HCT116 (cell line): ENCODE measurements around the gene CCDC40.

ENCODE experiments used
- EZH2 ChIP-seq: fragments of 200-600 bp; sonication (generic); IDR thresholded peaks from 2 replicates; pipeline ENCODE4 v1.6.1; 2017; ENCODE audit warnings: antibody characterized with exemption, mixed run types
- POLR2A ChIP-seq: IDR thresholded peaks from 2 replicates; pipeline ENCODE4 v1.7.0; 2011; ENCODE audit warnings: borderline replicate concordance; ENCODE audit not compliant: insufficient read depth, insufficient read length; ENCODE audit errors: extremely low read depth
- POLR2AphosphoS5 ChIP-seq: IDR thresholded peaks from 2 replicates; pipeline ENCODE4 v1.6.1; 2011; ENCODE audit warnings: mild to moderate bottlenecking, low read depth, low read length, moderate library complexity
- SP1 ChIP-seq: IDR thresholded peaks from 2 replicates; pipeline ENCODE4 v1.6.1; 2012; ENCODE audit warnings: low read depth
- TF ChIP-seq, protein P1 (sequence below), 3 experiments: fragments of 200-600 bp in 1 of 3; sonication (generic) in 1 of 3; IDR thresholded peaks in 2 of 3; conservative IDR thresholded peaks in 1 of 3; 2 replicates each; pipeline ENCODE4 v1.5.1; 2012 to 2017; ENCODE audit warnings: low read depth in 2 of 3, low read length in 2 of 3, antibody characterized with exemption in 1 of 3, borderline replicate concordance in 1 of 3, control low read depth in 1 of 3, mild to moderate bottlenecking in 1 of 3, mixed read lengths in 1 of 3, mixed run types in 1 of 3, moderate library complexity in 1 of 3; ENCODE audit not compliant: insufficient read depth in 1 of 3

DNA sequence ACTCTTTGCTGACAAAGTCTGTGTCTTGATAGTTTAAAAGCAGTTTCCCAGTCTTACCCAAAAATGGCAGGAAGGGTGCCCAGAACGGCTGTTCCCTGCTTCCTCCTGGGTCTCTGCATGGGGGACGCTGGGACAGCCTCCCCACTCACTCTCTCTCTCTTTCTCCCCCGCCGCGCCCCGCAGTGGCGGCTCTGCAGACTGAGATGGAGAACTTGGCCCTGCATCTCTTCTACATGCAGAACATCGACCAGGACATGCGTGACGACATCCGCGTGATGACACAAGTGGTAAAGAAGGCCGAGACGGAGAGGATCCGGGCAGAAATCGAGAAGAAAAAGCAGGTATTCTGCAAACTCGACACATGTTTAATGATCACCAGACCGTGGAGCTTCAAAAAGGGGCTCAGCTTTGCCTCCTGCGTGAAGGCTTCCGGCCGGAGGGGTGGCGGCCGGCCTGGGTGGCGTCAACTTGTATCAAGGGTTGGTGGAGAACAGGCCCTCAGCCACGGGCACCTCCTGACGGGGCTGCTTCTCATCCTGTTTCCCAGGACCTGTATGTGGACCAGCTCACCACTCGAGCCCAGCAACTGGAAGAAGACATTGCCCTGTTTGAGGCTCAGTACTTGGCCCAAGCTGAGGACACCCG is 22.0 kb downstream of the CCDC40 start:
- TF ChIP-seq POLR2A (no peak), EZH2 (no peak), POLR2AphosphoS5 (no peak), SP1 (no peak)
- TF ChIP-seq, protein P1, sequence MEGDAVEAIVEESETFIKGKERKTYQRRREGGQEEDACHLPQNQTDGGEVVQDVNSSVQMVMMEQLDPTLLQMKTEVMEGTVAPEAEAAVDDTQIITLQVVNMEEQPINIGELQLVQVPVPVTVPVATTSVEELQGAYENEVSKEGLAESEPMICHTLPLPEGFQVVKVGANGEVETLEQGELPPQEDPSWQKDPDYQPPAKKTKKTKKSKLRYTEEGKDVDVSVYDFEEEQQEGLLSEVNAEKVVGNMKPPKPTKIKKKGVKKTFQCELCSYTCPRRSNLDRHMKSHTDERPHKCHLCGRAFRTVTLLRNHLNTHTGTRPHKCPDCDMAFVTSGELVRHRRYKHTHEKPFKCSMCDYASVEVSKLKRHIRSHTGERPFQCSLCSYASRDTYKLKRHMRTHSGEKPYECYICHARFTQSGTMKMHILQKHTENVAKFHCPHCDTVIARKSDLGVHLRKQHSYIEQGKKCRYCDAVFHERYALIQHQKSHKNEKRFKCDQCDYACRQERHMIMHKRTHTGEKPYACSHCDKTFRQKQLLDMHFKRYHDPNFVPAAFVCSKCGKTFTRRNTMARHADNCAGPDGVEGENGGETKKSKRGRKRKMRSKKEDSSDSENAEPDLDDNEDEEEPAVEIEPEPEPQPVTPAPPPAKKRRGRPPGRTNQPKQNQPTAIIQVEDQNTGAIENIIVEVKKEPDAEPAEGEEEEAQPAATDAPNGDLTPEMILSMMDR (IDR thresholded peaks at IDR 0.05 in 2 of 3, conservative IDR thresholded peaks at IDR 0.05 in 1 of 3; ENCODE audit: borderline replicate concordance in 1 of 3, insufficient read depth in 1 of 3, low read depth in 2 of 3, low read length in 2 of 3): no peak
